SKM-1 (cell line): Measurements from ENCODE around the gene DYRK4.
A peak's percentile ranks its signal among the peaks of the same experiment; 100 is the strongest.

ENCODE experiments used
- DNase-seq: peaks from one replicate; lab custom pipeline; 2025; ENCODE audit not compliant: unreplicated experiment; lab: John Stamatoyannopoulos, UW

DYRK4 gene

GRCh38 chr12:4558171-4558570 is 3.8 kb upstream of the DYRK4 start:
- DNase-seq, result no peak

- DNase-seq, result no peak
These were observed 1.3 kb downstream of the DYRK4 start for GRCh38 chr12:4563336-4563735.

GRCh38 chr12:4564818-4565217 is 2.8 kb downstream of the DYRK4 start:
- no peak for DNase-seq

- DNase-seq, result no peak
These were observed 4.5 kb downstream of the DYRK4 start for GRCh38 chr12:4566474-4566873.

GRCh38 chr12:4567073-4567881 is 5.3 kb downstream of the DYRK4 start:
- peak; percentile 20 for DNase-seq

- no peak for DNase-seq
These were observed 7.3 kb downstream of the DYRK4 start for GRCh38 chr12:4569261-4569660.

- no peak for DNase-seq
These were observed 10.7 kb downstream of the DYRK4 start for GRCh38 chr12:4572680-4573079.

- no peak for DNase-seq
These were observed 17.5 kb downstream of the DYRK4 start for GRCh38 chr12:4579305-4580102.

GRCh38 chr12:4580281-4580688 is 18.3 kb downstream of the DYRK4 start:
- no peak for DNase-seq

- DNase-seq, result no peak
These were observed 22.3 kb downstream of the DYRK4 start for GRCh38 chr12:4584281-4584680.

GRCh38 chr12:4584896-4585295 is 22.9 kb downstream of the DYRK4 start:
- DNase-seq, result no peak

- no peak for DNase-seq
These were observed 24.5 kb downstream of the DYRK4 start for GRCh38 chr12:4586500-4586899.

- no peak for DNase-seq
These were observed 25.1 kb downstream of the DYRK4 start for GRCh38 chr12:4587108-4587507.

- DNase-seq, result no peak
These were observed 26.9 kb downstream of the DYRK4 start for GRCh38 chr12:4588916-4589315.

- DNase-seq, result no peak
These were observed 27.9 kb downstream of the DYRK4 start for GRCh38 chr12:4589941-4590340.

- no peak for DNase-seq
These were observed 29.2 kb downstream of the DYRK4 start for GRCh38 chr12:4591180-4591687.

GRCh38 chr12:4595881-4596280 is 33.9 kb downstream of the DYRK4 start:
- DNase-seq, result no peak

GRCh38 chr12:4603421-4603820 is 41.4 kb downstream of the DYRK4 start:
- no peak for DNase-seq

- DNase-seq, result no peak
These were observed 41.9 kb downstream of the DYRK4 start for GRCh38 chr12:4603946-4604345.

- peak; percentile 57 for DNase-seq
These were observed 42.7 kb downstream of the DYRK4 start for GRCh38 chr12:4604684-4605193.

GRCh38 chr12:4607056-4607455 is 45.0 kb downstream of the DYRK4 start:
- DNase-seq, result no peak

GRCh38 chr12:4609071-4609470 is 47.1 kb downstream of the DYRK4 start:
- no peak for DNase-seq
